ENCODE measurements around the gene INTS15.
A peak's percentile ranks its signal among the peaks of the same experiment; 100 is the strongest.

The INTS15 gene

DNA sequence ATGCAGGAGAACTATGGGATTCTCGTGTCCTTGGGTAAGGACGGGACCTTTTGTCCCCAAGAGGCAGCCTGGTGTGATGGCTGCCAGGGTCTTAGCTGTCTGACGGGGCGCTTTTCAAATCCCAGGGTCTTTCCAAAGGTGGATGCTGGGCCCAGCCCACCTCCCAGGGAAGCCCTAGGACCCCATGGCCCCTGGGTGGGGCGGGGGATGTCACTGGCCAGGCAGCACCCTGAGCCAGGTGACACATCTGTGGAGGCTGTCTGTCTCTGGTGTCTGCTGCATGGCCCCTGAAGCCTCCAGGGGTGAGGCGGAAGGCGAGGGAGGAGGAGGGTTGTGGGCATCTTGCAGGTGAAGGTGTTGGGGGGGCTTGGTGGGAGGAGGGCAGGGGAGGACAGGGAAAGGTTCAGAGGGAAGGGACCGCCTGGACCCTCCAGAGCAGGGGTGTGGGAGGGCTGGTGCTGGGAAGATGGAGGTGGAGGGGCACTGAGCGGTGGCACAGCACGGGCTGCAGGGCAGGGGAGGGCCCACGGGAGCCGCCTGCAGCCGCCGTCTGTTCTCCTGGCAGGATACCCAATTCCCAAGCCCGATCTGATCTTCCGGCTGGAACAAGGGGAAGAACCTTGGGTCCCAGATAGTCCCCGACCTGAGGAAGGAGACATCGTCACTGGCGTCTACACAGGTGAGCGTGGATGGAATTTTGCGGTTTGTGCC, 54.2 kb downstream of the INTS15 start:
- no peak for DNase-seq (ENCODE audit: low spot score)

DNA sequence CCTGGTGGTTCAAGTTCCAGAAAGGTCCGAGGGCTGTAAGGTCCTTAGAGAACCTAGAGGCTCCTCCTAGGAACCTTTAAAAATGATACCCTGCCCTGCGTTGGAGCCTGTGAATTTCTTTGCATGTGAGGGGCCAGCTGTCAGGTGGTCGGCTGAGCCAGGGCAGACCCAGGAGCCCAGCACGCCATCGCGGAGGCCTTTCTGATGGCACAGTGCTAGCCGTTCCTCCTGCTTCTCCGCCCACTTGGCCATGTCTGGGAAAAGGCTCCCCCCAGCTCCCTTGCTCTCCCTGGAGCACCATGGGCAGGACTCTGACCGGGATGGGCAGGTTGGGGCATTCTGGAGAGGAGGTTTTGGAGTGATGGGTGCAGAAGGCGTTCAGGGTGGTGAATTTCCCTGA, 54.9 kb downstream of the INTS15 start:
- no peak for DNase-seq (ENCODE audit: low spot score)

DNA sequence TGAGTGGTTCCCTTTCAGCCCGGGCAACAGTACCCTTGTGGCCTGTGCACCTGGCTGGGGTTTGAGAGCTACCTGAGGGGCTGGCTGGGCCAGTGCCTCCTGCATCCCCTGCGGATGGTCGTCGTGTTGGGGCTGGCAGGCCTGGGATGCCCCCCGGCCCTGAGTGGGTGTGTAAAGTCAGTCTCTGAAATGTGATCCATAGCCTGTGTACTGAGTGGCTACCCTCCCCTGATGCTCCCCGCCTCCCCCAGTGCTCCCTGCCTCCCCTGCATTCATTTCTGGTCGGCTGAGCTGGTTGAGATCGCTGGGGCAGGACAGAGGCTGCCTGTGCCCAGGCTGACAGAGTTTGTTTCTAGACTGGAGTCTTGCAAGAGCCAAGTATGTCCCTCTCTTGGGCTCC, 56.6 kb downstream of the INTS15 start:
- DNase-seq (ENCODE audit: low spot score): no peak

GRCh38 chr7:6647080-6647479, 57.3 kb downstream of the INTS15 start:
- no peak for DNase-seq (ENCODE audit: low spot score)

DNA sequence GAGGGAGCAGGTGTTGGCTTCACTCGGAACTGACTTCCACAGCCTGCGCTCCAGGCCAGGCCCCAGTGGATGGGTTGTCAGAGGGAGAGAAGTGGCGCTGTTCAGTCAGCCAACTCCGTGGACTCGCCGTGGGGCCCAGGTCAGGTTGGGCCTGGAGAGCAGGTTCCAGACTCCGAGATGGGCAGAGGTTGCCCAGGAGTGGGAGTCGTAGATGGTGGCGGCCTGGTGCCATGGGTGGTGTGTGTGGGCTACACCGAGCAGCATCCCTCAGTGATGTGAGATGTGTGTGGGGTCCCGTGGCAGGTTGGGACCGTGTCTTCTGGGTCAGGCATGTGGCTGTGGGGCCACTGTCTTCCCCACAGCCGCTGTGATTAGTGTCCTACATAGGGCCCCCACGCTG, 57.7 kb downstream of the INTS15 start:
- DNase-seq (ENCODE audit: low spot score): no peak

DNA sequence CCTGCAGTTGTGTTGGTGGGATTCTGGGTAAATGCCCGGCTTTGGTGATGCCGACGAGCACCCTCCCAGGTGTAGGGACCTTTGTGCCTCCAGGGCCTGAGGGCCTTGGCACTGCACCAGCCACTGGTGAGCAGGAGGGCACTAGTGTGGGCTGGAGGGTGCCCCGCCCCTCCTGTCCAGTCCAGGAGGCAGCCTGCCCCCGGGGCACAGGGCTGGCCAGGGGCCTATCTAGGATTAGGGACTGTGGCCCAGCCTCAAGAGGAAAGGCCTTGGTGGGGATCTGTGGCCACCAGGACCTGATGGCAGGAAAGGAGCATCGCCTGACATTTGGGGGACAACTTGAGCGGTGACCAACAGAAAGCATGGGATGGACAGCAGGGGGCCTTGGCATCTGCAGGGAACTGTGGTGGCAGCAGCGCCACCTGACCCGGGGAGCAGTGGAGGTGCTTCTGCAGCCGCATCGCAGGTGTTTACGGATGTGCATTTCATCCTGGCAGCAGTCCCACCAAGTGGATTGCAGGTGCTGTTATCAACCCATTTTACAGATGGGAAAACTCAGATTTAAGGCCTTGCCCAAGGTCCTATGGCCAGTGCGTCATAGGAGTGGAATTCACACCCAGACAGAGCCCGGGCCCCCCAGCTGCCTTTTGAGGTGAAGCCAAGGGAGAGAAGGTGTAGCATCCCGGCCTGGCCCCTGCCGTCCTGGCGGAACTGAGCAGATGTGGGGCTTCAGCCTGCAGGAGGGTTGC, 58.4 kb downstream of the INTS15 start:
- DNase-seq (ENCODE audit: low spot score): no peak

DNA sequence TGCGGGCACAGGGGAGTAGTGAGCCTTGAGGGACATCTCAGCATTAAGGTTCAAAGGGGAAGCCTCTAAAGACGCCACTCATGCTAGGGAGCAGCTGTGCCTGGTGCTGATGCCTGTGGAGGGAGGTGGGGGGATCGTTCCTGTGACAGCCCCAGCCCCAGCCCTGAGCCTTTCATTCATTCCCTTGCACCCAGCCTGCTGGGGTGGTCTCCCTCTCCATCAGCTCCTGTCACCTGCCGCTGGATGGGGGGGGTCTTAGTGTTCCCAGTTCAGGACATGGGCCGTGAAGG, 58.9 kb downstream of the INTS15 start:
- no peak for DNase-seq (ENCODE audit: low spot score)

DNA sequence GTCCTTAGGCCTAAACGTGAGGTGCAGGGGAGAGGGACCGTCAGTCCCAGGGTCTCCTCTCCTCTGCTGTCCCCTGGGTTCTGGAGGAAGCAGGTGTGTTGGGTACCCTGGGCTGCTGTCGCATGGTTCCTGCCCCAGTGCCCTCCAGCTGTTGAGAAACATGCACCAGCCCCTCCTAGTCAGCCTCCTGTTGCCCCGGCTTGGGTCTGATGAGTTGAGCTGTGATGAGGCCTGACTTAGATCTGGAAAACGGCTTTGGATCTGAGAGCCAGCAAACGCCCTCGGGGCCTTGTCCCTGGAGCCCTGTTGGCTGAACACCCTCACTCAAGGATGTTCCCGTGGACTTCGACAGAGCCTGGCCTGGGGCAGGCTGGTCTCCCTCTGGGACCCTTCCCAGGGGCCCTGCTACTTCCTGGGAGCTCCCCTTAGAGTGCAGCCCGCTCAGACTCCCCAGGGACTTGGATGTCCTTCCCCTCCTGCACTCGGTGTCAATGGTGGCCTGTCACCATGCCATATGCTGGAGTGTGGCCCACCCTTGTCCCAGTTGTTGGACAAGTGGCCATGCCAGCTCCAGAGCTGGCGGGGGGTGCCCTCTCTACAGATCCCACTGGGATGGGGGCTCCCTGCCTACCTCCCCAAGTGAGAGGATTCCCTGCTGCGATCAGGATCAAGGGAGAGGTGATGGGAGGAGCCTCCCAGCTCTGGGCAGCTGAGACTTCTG, 59.6 kb downstream of the INTS15 start:
- DNase-seq (ENCODE audit: low spot score): peak; percentile 4

GRCh38 chr7:6650086-6650485, 60.3 kb downstream of the INTS15 start:
- peak; percentile 2 for DNase-seq (ENCODE audit: low spot score)

- peak; percentile 5 for DNase-seq (ENCODE audit: low spot score)
Measured at GRCh38 chr7:6650521-6651011, 60.7 kb downstream of the INTS15 start.

GRCh38 chr7:6651851-6652445, 62.1 kb downstream of the INTS15 start:
- DNase-seq (ENCODE audit: low spot score): peak; percentile 2

DNA sequence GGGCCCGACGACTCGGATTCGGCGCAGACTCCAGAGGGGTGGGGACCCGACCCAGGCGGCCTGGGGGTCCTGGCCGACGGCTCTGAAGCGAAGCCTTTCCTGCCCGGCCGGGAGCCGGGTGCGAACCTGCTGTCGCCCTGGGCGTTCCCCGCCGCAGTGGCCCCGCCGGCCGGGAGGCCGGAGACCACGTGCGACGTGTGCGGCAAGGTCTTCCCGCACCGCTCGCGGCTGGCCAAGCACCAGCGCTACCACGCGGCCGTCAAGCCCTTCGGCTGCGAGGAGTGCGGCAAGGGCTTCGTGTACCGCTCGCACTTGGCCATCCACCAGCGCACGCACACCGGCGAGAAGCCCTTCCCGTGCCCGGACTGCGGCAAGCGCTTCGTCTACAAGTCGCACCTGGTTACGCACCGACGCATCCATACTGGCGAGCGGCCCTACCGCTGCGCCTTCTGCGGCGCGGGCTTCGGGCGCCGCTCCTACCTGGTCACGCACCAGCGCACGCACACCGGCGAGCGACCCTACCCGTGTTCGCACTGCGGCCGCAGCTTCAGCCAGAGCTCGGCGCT, 62.7 kb downstream of the INTS15 start:
- DNase-seq (ENCODE audit: low spot score): peak; percentile 33

GRCh38 chr7:6653071-6654003, 63.5 kb downstream of the INTS15 start:
- DNase-seq (ENCODE audit: low spot score): peak; percentile 39

GRCh38 chr7:6654113-6654841, 64.5 kb downstream of the INTS15 start:
- DNase-seq (ENCODE audit: low spot score): no peak

GRCh38 chr7:6654842-6655610, 65.2 kb downstream of the INTS15 start:
- no peak for DNase-seq (ENCODE audit: low spot score)

DNA sequence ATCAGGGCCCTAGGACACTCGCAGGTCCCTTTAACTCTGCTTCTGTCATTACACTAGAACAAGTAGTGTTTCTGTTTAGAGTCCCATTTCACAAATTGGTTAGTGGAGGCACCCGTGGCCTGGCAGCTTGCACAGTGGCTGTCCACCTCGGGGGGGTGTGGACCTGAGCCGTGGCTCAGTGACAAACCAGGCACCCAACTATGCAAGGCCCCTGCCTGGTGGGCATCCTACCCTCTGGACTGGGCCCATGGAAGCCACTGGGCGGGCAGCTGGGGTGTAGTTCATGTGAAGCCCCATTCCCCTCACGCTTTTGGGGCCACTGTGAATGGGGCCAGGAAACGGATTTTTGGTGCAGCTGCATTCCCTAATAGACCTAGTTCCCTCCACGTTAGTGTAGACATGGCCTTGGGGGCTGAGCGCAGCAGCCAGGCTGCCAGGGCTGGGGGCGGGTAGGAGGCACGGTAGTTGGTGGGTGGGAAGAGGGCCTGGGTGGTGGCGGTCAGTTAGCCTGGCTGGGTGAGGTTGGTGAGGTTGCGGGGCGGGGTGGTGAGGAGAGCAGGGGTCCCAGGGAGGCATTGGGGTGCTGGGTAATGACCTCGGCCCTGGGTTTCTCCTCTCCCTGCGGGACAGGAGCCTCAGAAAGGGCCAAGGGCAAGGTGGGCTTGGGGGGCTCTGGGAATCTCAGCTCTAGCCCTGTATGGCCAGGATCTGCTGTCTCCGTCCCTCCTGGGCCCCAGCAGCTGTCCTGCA, 66.0 kb downstream of the INTS15 start:
- DNase-seq (ENCODE audit: low spot score): no peak

- no peak for DNase-seq (ENCODE audit: low spot score)
Measured at GRCh38 chr7:6656413-6656812, 66.6 kb downstream of the INTS15 start.

Measured in iPS-NIHi11 (cell line).